EH (cell line): Measurements from ENCODE around the gene XYLT1.

Source experiments
- DNase-seq: peaks from one replicate; pipeline ENCODE4 v3.0.0-alpha.2; 2015; ENCODE audit warnings: low read depth

The XYLT1 gene

GRCh38 chr16:17193566-17194100, 277.1 kb downstream of the XYLT1 start:
- DNase-seq: no peak

- no peak for DNase-seq
These were observed 286.7 kb downstream of the XYLT1 start for GRCh38 chr16:17184026-17184425.

GRCh38 chr16:17177959-17178905, 292.5 kb downstream of the XYLT1 start:
- DNase-seq: peak; percentile 12

- DNase-seq: peak; percentile 35
These were observed 293.4 kb downstream of the XYLT1 start for GRCh38 chr16:17177242-17177958.

GRCh38 chr16:17176199-17176598, 294.6 kb downstream of the XYLT1 start:
- no peak for DNase-seq

- DNase-seq: peak; percentile 78
These were observed 297.5 kb downstream of the XYLT1 start for GRCh38 chr16:17173281-17173680.

- no peak for DNase-seq
These were observed 299.3 kb downstream of the XYLT1 start for GRCh38 chr16:17171250-17172143.

GRCh38 chr16:17170435-17170834, 300.3 kb downstream of the XYLT1 start:
- no peak for DNase-seq

- no peak for DNase-seq
These were observed 302.6 kb downstream of the XYLT1 start for GRCh38 chr16:17168181-17168580.

- DNase-seq: peak; percentile 30
These were observed 304.7 kb downstream of the XYLT1 start for GRCh38 chr16:17166095-17166494.

- DNase-seq: no peak
These were observed 308.2 kb downstream of the XYLT1 start for GRCh38 chr16:17162560-17162959.

- DNase-seq: no peak
These were observed 309.8 kb downstream of the XYLT1 start for GRCh38 chr16:17160920-17161431.

GRCh38 chr16:17160285-17160853, 310.4 kb downstream of the XYLT1 start:
- DNase-seq: peak; percentile 35

GRCh38 chr16:17159617-17160016, 311.1 kb downstream of the XYLT1 start:
- no peak for DNase-seq

- no peak for DNase-seq
These were observed 314.8 kb downstream of the XYLT1 start for GRCh38 chr16:17155936-17156335.

- peak; percentile 8 for DNase-seq
These were observed 315.3 kb downstream of the XYLT1 start for GRCh38 chr16:17155485-17155884.

GRCh38 chr16:17154981-17155380, 315.8 kb downstream of the XYLT1 start:
- DNase-seq: no peak

- DNase-seq: no peak
These were observed 318.4 kb downstream of the XYLT1 start for GRCh38 chr16:17152311-17152710.

GRCh38 chr16:17151335-17151734, 319.4 kb downstream of the XYLT1 start:
- DNase-seq: no peak

GRCh38 chr16:17149904-17150483, 320.8 kb downstream of the XYLT1 start:
- peak; percentile 18 for DNase-seq

- no peak for DNase-seq
These were observed 322.8 kb downstream of the XYLT1 start for GRCh38 chr16:17147942-17148341.
